Left lobe of liver (tissue), 2 donors: ENCODE results near the gene TPM2. TPM values are rescaled to one million over a fixed set of nuclear protein-coding genes. Genes with fewer than 3 reads are reported as not detected.

Experiments
- ATAC-seq: fragments of 200-7000 bp; cut with Tn5 transposase; one replicate; pipeline ENCODE4 v1.9.1; 2020; ENCODE audit warnings: mild to moderate bottlenecking, moderate library complexity
- DNase-seq: peaks from one replicate; pipeline ENCODE4 v3.0.0-alpha.2; 2020; ENCODE audit warnings: low spot score
- total RNA-seq: library from RNA; stranded (reverse); gene quantifications from one replicate; pipeline ENCODE4 v1.2.1, GENCODE V29; 2021
- donor health status: DM: no; HTN: no; CAD: no; lungs with moderate emphysema.
- donor health status: DM: no; HTN: yes; CAD: no.

Gene TPM2
- total RNA-seq, 1 donor from 2014 or later: 6.6 TPM

DNA sequence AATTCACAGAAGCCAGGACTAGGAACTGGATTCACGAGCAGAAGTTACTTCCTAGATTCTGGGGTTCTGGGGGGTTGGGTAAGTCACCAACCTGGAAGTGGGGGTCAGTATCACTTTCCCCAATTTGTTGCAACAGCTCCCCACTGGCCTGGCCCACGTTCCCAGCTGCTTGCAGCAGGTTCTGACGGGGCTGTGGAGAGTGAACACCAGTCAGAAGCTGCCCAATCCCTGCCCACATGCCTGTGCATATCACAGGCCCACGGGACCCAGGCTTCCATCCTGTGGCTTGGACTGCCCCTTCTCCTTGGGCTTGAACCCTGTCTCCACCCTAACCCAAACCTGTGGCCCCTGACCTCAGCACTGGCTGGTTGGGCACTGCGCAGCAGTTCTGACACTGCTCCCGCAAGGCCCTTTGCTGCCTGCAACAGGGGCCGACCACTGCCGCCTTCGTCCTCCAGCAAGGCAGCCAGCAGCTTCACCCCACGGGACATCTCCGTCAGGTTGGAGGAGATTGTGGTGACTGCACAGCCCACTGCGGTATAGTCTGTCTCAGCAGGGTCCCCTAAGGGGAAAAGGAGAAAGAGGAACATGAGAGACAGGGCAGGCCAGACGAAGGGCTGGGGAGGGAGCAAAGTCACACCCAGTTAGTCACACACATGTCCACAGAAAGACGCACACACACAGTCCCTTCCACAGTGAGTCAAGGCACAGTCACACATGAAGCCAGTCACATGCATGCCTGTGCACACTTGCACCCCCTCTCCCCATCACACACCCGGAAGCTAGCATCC is 29.2 kb upstream of the TPM2 start:
- ATAC-seq (no peak), DNase-seq (no peak)

DNA sequence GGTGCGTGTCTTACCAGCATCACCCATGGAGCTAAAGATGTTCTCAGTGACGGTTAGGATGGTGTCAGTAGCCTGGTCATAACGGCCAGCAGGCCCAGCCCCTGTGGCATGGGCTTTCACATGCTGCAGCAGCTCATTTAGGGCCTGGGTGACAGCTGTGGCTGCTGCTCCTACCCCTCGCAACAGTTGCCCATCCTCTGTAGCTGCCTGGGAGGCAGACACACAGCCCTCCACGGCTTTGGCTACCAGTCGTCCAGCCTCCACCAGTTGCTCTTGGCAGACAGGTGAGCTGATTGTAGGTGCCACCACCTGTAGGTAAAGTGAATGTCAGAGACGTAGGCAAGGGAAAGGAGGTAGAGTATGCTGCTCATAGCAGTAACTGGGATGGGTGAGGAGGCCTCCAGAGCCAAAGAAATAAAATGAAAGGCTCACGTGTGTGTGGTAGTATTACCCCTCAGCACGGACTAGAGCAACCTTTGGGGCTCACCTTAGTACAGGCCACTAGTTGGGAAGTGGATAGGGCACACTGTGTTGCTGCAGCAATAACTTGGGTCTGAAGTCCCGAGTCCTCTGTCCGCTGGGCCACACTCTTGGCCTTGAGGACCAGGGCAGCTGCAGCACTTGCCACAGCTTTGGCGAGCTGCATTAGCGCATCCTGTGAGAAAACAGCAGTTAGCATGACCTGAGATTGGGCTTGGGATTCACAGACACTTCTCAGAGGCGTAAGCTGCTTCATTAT is 27.6 kb upstream of the TPM2 start:
- ATAC-seq (no peak), DNase-seq (no peak)

DNA sequence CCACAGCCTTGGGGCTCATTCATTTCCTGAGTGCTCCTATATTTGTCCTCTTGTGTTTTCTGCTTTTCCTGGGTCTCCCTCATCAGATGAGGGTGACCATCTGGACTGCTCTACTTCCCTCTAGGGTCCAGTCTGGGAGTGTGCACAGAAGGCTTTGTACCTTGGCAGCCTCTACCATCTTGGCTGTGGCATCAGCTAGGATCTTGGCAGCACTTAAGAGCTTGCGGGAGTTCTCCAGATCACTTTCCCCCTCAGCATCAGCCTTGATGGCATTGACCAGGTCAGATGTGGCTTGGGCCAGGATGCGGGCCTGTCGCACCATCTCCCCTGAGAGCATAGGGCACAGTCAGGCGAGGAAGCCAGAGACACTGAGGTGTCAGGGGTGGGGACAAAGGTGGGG is 26.5 kb upstream of the TPM2 start:
- DNase-seq (no peak), ATAC-seq (no peak)

DNA sequence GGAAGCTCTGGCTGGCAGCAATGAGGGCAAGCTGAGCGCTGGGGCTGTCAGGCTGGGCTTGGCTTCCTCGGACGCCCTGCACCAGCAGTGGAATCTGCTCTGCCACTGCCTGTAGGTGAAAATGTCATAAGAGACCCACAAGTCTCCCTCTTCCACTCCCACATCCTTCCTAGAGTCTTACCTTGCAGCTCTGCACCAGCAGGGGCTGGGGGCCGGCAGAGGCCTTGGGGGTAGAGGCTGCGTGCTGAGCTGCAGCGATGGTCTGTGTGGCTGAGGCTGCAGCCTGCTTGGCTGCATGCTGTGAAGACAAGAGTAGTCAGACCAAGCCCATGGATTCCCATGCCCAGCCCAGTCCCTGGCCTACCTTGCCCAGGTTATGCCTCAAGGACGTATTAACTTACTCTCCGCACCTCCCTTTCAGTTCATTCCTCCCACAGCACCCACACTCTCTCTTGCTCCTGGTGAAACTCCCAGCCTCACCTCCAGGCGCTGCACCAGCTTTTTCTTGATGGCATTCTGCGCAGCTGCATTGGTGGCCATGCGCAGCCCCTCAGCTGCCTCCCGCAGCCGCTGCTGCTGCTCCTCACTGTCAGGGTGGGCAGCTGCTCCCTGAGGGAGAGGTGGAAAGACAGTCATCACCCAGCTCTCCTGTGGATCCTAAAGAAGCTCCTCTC is 25.0 kb upstream of the TPM2 start:
- ATAC-seq: no peak

DNA sequence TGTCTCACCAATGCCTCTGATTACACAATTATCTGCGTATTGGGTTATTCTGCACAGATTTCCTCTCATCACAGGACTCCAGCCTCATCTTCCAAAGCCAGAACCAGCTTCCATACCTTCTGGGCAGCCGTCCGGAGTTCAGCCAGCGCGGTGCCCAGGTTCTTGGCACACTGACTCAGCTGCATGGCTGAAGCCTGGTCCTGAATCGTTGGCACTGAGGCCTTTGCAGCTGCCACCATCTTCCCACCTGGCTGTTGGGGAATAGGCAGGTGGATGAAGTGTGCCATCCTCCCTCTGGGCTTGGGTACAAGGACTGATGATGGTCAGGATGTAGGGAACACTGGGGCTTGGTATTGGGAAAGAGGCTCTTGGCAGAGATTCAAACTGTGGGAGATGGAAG is 24.4 kb upstream of the TPM2 start:
- ATAC-seq: peak; percentile 38
- DNase-seq: no peak

More for the DNA sequence above, 25.0 kb upstream of the TPM2 start:
- DNase-seq: no peak

DNA sequence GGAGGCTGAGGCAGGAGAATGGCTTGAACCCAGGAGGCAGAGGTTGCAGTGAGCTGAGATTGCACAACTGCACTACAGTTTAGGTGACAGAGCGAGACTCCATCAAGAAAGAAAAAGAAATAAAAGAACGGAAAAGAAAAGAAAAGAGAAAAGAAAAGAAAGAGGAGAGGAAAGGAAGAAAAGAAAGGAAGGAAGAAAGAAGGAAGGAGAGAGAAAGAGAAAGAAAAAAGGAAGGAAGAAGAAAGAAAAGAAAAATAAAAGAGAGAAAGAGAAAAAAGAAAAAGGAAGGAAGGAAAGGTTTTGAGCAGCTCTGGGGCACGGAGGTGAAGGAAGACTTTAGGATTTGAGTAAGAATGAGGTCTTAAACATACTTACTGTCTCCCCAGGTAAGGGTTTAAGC is 23.9 kb upstream of the TPM2 start:
- ATAC-seq: no peak
- no peak for DNase-seq

DNA sequence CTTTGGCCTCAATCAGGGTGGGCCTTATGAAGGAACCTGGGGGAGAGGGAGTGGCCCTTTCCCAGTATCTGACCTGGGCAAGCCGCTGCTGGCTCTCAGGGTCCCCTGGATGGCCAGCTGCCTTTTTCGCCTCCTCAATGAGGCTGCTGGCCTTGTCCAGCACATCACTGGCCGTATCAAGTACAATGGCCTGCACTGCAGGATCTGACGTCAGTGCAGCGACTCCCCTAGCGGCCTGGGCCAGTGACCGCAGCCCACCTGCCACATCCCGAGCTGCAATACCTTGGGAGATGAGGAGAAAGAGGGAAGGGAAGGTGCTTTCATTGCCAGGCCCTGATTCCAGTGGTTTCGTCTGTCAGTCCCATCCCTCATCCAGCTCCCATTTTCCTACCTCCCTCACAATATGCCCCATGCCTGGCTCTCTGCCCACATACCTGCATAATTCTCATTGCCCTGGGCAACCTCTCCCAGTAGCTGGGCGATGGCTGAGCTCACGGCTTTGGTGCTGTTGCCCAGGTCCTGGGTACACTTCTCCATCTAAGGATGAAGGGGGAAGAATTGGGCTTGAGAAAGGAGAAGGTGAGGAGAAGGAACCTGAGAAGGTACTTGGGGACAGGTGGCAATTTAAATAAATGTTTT is 23.2 kb upstream of the TPM2 start:
- DNase-seq (no peak), ATAC-seq (no peak)

DNA sequence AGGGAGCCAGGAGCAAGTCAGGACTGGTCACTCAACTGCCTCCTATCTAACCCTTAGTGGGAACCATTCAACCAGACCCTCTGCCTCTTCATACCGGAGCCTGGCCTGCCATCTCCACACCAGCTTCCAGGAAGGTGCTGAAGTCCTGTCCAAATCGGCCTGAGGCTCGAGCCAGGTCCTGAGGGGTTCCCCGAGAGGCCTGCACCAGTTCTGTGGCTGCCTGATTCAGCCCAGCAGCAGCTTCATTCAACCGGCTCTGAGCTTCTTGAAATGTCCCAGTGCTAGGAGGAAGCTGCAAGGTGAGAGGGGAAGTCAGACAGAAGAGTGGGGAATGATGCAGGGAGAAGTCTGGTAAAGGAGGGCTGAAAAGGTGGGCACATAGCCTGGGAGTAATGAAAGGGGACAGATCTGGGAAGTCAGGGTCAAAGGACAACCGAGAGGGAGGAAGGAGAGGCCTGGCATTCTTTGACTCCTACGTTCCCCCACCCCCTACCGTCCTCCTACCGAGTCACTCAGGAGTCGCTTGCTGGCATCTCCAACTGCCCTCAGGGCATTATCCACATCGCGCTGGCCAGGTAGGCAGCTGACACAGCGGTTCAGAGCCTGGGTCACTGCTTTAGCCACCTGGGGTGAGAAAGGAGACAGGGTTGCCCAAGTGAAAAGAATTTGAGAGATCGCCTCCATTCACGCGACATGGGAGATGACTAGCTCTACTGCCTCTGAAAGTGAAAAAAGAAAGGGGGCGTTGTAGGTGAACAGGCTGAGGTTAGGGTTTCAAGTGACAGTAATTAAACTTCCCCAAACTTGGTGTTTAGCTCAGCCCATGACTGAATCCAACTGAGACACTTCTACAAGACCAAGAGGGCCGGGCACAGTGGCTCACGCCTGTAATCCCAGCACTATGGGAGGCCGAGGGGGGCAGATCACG is 22.0 kb upstream of the TPM2 start:
- DNase-seq (no peak), ATAC-seq (no peak)

DNA sequence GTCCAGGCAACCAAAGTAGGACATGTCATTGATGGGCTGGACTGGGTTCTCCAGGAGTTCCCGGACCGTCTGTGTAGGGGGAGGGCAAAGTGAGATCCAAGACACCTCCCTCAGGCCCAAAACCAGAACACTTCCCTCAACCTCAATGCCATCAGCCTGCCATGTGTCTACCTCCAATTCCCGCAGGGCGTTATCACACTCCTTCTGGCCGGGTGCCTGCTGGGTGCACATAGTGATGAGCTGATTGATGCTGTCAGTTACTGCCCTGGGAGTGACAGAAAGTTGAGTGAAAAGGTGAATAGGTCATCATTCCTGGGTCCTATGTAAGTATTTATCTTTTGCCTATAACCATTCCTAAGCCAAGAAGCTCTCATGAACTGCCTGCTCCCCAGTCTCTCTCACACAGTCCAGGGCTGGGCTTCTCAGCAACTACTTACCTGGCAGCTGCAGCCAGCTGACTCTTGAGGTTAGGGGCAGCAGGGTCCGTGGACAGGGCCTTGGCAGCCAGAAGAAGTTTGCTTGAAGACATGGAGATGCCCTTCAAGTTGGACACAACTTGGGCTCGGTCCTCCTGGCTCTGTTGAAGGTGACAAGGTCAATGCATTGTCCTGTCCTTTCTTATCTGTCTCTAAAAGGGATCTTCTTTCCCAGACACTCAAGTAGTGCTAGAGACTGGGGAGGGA is 21.2 kb upstream of the TPM2 start:
- ATAC-seq (no peak), DNase-seq (no peak)

DNA sequence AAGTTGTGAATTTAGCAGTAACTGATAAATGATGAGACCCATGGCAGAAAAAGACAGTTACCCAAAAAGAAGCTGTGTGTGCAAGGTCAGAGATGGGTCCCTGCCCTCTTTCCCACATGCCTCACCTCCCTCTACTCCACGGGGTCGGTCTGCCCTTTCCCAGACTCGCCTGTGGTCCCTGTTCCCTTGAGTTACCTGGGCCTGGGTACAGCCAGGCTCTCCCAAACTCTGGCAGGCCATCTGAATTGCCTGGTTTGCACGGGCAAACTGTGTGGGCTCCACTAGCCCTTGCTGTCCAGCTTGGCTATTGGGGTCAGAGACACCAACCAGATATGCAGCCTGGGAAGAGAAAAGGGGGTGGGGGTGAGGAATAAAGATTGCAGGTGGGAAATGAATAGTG is 18.4 kb upstream of the TPM2 start:
- DNase-seq (no peak), ATAC-seq (no peak)

DNA sequence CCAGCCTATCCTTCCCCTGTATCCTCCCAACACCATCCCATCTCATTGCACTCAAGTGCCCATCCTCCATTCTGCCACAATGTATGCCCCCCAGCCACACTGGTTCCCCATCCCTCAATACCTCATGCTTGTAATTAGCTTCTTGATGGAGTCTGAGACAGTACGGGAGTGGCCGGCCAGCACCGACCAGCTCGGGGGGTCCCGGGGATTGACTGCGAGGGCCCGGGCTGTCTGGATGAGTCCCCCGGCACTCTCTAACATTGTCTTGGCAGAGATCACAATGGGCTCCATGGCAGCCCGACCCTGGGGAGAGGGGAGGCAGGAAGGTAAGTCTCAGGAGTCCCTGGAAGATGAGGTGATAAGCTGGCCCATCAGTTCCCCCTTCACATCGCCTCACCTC is 17.2 kb upstream of the TPM2 start:
- no peak for ATAC-seq
- no peak for DNase-seq

DNA sequence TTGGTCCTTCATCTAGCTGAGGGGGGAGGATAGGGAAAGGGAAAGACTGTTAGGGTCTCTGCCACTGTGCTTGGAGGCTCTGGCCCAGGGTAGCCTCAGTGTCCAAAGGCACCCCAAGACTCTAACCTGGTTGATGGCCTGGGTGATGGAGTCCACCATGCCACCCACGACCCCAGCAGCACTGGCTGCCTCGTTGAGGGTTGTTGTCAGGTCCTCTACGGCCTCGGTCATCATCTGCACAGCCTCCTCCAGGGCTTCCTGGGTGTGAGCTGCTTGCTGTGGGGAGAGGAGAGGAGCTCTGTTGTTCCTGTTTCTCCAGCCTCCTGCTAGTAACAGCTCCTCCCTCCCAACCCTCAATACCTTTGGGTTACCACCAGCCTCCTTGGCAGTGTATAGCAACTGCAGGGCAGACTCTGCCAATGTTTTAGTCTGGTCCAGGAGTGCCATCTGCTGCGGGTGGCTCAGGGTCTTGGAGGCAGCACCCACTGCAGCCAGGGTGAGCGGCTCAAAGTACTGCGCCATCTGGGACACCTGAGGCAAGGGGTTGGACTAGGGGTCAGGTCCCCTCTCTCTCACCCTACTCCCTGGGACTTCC is 16.2 kb upstream of the TPM2 start:
- DNase-seq: no peak
- no peak for ATAC-seq

DNA sequence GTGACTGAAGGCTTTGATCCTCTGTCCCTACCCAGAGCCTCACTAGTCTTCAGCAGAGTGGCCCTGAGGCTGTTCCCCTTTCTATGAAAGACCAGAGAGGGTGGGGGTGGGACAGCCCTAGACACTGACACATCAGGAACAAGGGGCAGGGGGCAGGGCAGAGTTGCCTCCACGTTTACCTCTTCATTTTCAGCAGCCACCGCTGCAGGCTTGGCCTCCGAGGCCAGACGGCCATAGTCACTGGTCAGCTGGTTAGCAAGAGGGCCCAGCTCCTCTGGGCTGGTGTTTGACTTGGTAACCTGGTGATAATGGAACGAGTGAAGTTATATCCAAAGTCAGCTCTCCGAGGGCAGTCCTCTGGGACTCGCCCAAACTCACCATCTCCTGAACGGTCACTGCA is 15.6 kb upstream of the TPM2 start:
- no peak for ATAC-seq
- no peak for DNase-seq

DNA sequence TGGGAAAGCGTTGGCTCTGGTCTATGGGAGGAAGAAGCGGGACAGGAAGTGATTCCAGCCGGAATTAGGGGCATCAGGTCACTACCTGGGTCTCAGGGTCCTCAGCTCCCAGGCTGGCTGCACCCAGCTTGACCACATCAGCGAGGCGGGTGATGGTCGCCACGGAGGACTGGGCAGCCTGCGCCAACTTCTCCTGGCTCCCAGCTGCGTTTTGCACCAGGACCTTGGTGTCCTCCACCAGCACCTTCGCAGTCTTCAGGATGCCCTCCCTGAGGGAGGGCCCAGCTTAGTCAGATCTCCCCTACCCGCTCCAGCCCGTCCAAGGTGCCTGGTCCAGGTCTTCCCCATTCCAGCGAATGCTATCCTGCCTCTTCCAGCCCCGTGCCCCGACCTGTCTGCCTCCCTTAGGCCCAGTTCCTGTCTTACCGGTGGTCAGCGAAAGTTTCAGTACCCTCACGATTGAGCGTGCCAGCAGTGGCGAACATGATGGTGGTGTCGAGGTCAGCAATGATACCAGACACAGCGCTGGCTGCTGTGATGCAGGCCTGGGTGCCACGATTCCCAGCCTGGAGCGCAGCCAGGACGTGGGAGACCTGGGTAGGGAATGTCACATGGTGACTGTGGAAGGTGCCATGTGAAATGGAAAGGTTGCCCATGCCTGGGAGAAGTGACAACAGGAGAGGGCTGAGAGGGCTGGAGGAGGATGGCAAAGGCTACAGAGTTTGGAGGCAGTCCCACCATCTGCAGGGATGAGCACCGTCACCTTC is 14.4 kb upstream of the TPM2 start:
- ATAC-seq: no peak

DNA sequence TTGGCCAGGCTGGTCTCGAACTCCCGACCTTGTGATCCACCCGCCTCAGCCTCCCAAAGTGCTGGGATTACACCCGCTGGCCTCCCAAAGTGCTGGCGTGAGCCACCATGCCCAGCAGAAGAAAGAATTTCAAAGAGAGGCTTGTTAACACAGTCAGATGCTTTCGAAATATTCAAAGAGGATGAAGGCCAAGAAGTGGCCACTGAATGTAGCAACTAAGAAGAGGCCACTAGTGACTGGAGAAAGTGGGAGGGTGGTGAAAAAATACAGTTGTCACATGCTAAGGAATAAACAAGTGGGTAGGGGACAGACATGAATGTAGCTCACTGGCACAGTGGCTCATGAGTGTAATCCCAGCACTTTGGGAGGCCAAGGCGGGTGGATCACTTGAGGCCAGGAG is 13.0 kb upstream of the TPM2 start:
- DNase-seq: no peak
- no peak for ATAC-seq

More for the DNA sequence above, 14.4 kb upstream of the TPM2 start:
- DNase-seq: no peak

DNA sequence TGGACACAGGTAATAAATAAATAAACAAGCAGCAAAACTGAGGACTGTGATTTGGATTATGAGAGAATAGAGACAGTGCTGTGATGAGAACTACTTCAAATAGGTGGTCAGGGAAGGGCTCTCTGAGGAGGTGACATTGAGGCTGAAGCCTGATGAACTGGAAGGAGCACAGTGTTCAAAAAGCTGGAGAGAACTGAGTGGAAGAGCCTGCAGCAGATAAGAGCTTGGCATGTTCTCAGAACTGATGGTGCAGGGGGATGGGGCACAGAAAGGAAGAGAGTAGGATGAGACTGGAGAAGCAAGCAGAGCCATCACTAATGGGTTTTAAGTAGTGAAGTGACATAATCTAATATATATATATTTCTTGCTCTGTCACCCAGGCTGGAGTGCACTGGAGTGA is 11.2 kb upstream of the TPM2 start:
- DNase-seq (no peak), ATAC-seq (no peak)

DNA sequence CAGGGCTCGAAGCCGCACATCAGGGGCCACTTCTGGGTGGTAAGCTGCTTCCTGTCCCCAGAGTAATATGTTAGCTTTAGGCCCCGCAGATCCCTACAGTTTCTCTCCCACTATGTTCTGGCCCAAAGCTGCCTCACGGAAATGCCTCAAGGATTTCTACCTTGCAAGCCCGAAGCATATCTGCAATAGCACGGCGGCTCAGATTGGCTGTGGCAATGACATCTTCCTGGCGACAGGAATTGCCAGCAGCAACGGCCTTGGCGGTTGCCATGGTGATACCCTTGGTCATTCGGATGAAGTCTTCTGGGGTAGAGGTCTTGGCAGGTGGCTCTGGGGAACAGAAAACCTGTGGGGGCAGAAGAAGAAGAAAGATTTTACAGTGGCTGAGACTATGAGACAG is 10.3 kb upstream of the TPM2 start:
- no peak for DNase-seq
- no peak for ATAC-seq

DNA sequence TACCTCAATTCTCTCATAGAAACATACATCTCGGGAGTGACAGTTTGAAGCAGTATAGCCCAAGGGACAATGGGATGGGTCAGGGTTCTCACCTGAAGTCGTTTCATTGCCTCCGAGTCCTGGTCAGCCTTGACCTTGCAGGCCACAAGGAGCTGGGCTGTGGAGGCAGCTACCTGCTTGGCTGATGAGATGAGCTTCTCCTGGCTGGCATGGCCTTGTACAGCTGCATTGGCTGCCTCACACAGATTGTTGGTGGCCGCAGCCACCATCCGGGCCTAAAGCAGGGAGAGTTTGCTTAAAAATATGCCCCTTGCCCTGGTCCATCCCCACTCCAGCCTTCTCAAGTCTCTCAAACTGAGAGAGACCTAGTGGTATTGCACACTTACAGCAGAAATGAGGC is 8.5 kb upstream of the TPM2 start:
- no peak for ATAC-seq
- DNase-seq: no peak

DNA sequence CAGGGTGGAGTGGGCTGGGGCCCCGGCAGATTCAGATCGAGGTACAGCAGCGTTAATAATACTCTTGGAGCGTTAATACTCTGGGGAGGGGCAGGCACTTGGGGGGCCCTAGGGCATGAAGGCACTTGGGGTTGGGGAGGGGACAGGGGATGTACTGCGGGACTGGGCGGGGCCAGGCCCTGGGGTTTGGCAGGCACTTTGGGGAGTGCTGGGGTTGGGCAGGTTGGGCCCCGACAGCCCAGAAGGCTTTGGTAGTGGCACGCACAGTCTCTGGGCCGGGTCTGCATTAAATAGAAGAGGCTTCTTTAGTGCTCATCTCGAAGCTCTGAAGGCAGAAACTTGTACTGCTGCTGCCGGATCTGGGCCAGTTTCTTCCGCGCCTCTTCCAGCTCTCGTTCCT is 7.8 kb upstream of the TPM2 start:
- DNase-seq: no peak
- ATAC-seq: peak; percentile 5
